ENCODE measurements around the gene PEX5L. TPM values are rescaled to one million over a fixed set of nuclear protein-coding genes. Genes with fewer than 3 reads are reported as not detected.

The PEX5L gene
- total RNA-seq, 1 donor from 2014 or later, result under 0.01 TPM

DNA sequence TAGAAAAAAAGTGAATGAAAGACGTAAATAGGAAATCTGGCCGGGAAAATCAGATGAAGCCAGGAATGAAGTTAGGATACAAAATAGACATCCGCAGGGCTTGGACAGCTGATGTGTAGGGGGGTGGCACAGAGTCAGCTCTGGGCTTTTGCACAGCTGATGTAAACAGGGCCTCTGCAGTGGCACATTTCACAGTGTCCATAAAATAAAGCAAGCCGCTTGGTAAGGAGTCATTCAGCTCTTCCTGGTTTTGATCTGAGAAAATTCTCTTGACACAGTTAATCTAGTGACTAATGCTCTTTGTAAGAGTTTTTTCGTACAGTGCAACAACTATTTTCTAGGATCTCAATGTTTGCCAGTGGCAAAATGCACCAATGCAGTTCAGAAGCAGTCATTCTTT is 230.6 kb downstream of the PEX5L start:
- FAIRE-seq (no peak), DNase-seq (ENCODE audit: low read depth) (no peak)
- no peak for TF ChIP-seq CTCF (IDR thresholded peaks at IDR 0.05; ENCODE audit: insufficient read depth, low read length, severe bottlenecking)
- Histone ChIP-seq H3K27me3 (ENCODE audit: control insufficient read depth, insufficient read depth, low read length) (no peaks in the 10 kb centered on the region), H3K4me3 (ENCODE audit: low read depth, low read length) (no peak overlapping the region), H3K36me3 (ENCODE audit: control insufficient read depth, insufficient read depth, low read length) (no peaks in the 10 kb centered on the region)

- no peaks in the 10 kb centered on the region for H3K36me3 ChIP-seq (ENCODE audit: control insufficient read depth, insufficient read depth, low read length)
- DNase-seq (ENCODE audit: low read depth), result peak; percentile 13
- TF ChIP-seq CTCF (IDR thresholded peaks at IDR 0.05; ENCODE audit: insufficient read depth, low read length, severe bottlenecking), result no peak
- FAIRE-seq, result no peak
- H3K27me3 ChIP-seq (ENCODE audit: control insufficient read depth, insufficient read depth, low read length), result no peaks in the 10 kb centered on the region
- no peak overlapping the region for H3K4me3 ChIP-seq (ENCODE audit: low read depth, low read length)
These were observed 234.9 kb downstream of the PEX5L start for GRCh38 chr3:179801856-179802255.

DNA sequence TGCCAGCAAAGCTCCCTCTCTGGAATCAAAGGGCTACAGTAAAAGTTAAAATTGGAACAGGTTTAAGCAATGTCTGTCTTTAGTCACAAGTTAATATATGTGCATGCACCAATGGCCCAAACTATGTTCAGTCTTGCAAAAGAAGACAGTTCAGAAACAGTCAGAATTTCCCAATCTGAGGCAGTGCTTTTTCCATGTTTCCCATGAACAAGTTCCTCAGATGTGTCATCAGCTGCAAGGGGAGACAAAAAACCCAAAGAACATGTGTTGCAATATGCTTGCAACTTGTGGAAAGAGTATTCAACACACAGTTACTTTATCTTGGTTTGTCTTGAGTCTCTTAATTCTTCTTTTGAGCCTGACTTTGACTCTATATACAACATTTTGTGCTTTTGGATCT is 235.5 kb downstream of the PEX5L start:
- DNase-seq (ENCODE audit: low read depth), result peak; percentile 94
- peak; percentile 92 for FAIRE-seq
- Histone ChIP-seq H3K27me3 (ENCODE audit: control insufficient read depth, insufficient read depth, low read length) (no peaks in the 10 kb centered on the region), H3K36me3 (ENCODE audit: control insufficient read depth, insufficient read depth, low read length) (no peaks in the 10 kb centered on the region), H3K4me3 (ENCODE audit: low read depth, low read length) (no peak overlapping the region)
- TF ChIP-seq CTCF (IDR thresholded peaks at IDR 0.05; ENCODE audit: insufficient read depth, low read length, severe bottlenecking), result no peak

DNA sequence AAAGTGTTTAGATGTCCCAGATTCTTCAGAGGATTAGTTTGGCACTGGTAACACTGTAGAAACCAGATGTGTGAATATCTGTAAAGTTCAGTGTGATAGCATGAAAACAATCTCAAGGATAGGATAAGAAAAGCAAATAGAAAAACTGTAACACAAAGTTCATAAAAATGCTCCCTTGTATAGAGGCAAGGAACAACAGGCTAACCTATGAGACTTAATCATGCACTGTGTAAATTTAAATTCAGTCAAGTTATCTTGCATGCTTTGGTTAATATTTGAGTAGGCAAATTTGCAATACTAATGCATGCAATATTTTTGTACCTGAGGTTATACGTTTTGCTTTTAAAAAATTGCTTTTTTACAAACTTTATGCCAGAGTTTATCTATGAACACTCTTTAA is 239.5 kb downstream of the PEX5L start:
- DNase-seq (ENCODE audit: low read depth) (no peak), FAIRE-seq (no peak)
- no peak for TF ChIP-seq CTCF (IDR thresholded peaks at IDR 0.05; ENCODE audit: insufficient read depth, low read length, severe bottlenecking)
- no peaks in the 10 kb centered on the region for H3K27me3 ChIP-seq (ENCODE audit: control insufficient read depth, insufficient read depth, low read length)
- no peaks in the 10 kb centered on the region for H3K36me3 ChIP-seq (ENCODE audit: control insufficient read depth, insufficient read depth, low read length)
- no peak overlapping the region for H3K4me3 ChIP-seq (ENCODE audit: low read depth, low read length)

- Histone ChIP-seq H3K4me3 (ENCODE audit: low read depth, low read length) (no peak overlapping the region), H3K36me3 (ENCODE audit: control insufficient read depth, insufficient read depth, low read length) (no peaks in the 10 kb centered on the region), H3K27me3 (ENCODE audit: control insufficient read depth, insufficient read depth, low read length) (no peaks in the 10 kb centered on the region)
- FAIRE-seq, result no peak
- DNase-seq (ENCODE audit: low read depth), result no peak
- no peak for TF ChIP-seq CTCF (IDR thresholded peaks at IDR 0.05; ENCODE audit: insufficient read depth, low read length, severe bottlenecking)
These were observed 240.3 kb downstream of the PEX5L start for GRCh38 chr3:179796421-179796820.

DNA sequence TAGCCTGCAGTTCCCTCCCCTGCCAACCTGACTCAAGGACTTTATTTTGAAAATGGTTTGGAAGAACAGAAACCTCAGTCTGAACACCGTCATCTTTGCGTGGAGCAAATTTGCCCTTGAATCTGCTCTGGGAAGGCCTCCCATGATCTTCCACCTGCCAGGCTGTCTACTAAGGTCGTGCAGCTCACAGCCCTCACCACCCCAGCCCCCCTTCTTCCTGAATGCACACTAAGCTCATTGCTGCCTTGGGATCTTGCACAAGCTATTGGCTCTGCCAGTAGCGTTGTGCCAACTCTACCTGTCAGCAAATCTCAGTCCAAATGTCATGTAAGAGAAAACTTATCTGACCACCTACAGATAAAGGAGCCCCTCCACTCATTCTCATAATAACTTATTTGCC is 242.4 kb downstream of the PEX5L start:
- FAIRE-seq, result no peak
- no peak overlapping the region for H3K4me3 ChIP-seq (ENCODE audit: low read depth, low read length)
- TF ChIP-seq CTCF (IDR thresholded peaks at IDR 0.05; ENCODE audit: insufficient read depth, low read length, severe bottlenecking), result no peak
- no peaks in the 10 kb centered on the region for H3K36me3 ChIP-seq (ENCODE audit: control insufficient read depth, insufficient read depth, low read length)
- H3K27me3 ChIP-seq (ENCODE audit: control insufficient read depth, insufficient read depth, low read length), result no peaks in the 10 kb centered on the region
- no peak for DNase-seq (ENCODE audit: low read depth)

Measured in bronchial epithelial cell (primary cell).